CD4-positive, alpha-beta T cell treated with Interleukin-17A for 1 hour (primary cell): ENCODE results near the gene LZTFL1.
"Not testable (repeated sequence)": the region's sequence is repeated elsewhere in the genome, so short reads cannot be mapped to it uniquely, and the experiment has no call there.

ENCODE experiments used
- DNase-seq: peaks from one replicate; pipeline ENCODE4 v3.0.0-alpha.2; 2020

LZTFL1 gene

GRCh38 chr3:45864760-45865519, 23.0 kb upstream of the LZTFL1 start:
- DNase-seq, result no peak

GRCh38 chr3:45861043-45861719, 19.3 kb upstream of the LZTFL1 start:
- no peak for DNase-seq

- DNase-seq, result no peak
These were observed 18.6 kb upstream of the LZTFL1 start for GRCh38 chr3:45860481-45860880.

- DNase-seq, result no peak
These were observed 17.1 kb upstream of the LZTFL1 start for GRCh38 chr3:45858809-45859543.

GRCh38 chr3:45857024-45857423, 15.1 kb upstream of the LZTFL1 start:
- not testable (repeated sequence) for DNase-seq

- not testable (repeated sequence) for DNase-seq
These were observed 14.4 kb upstream of the LZTFL1 start for GRCh38 chr3:45856323-45856722.

- no peak for DNase-seq
These were observed 10.9 kb upstream of the LZTFL1 start for GRCh38 chr3:45852828-45853227.

- DNase-seq, result no peak
These were observed 6.5 kb upstream of the LZTFL1 start for GRCh38 chr3:45848392-45848791.

GRCh38 chr3:45844616-45845015, 2.7 kb upstream of the LZTFL1 start:
- no peak for DNase-seq

- DNase-seq, result no peak
These were observed 1.1 kb upstream of the LZTFL1 start for GRCh38 chr3:45842851-45843625.

GRCh38 chr3:45841420-45841756, 531 bp downstream of the LZTFL1 start:
- DNase-seq, result no peak

GRCh38 chr3:45838466-45838865, 3.5 kb downstream of the LZTFL1 start:
- no peak for DNase-seq

GRCh38 chr3:45832699-45833098, 9.2 kb downstream of the LZTFL1 start:
- DNase-seq, result no peak

- no peak for DNase-seq
These were observed 11.8 kb downstream of the LZTFL1 start for GRCh38 chr3:45830121-45830520.

- DNase-seq, result no peak
These were observed 15.0 kb downstream of the LZTFL1 start for GRCh38 chr3:45826908-45827307.

GRCh38 chr3:45826321-45826720, 15.6 kb downstream of the LZTFL1 start:
- DNase-seq, result no peak

GRCh38 chr3:45821127-45821526, 20.8 kb downstream of the LZTFL1 start:
- no peak for DNase-seq

- DNase-seq, result no peak
These were observed 22.4 kb downstream of the LZTFL1 start for GRCh38 chr3:45819543-45819942.

- no peak for DNase-seq
These were observed 23.9 kb downstream of the LZTFL1 start for GRCh38 chr3:45817831-45818522.

GRCh38 chr3:45816544-45816943, 25.4 kb downstream of the LZTFL1 start:
- no peak for DNase-seq

GRCh38 chr3:45814322-45814721, 27.6 kb downstream of the LZTFL1 start:
- no peak for DNase-seq
